GM23338 (cell line): ENCODE results near the gene SNRNP200.

Experiments used
- EZH2 ChIP-seq: fragments of 200-600 bp; sonication (generic); IDR thresholded peaks from one replicate; pipeline ENCODE4 v1.8.0; 2017; ENCODE audit warnings: antibody characterized with exemption, mild to moderate bottlenecking, low read depth; ENCODE audit not compliant: unreplicated experiment
- POLR2AphosphoS5 ChIP-seq: IDR thresholded peaks from 2 replicates; pipeline ENCODE4 v1.6.1; 2016; ENCODE audit warnings: antibody characterized with exemption, low read depth
- TF ChIP-seq, protein P1 (sequence below), 2 experiments: fragments of 200-600 bp in 1 of 2; sonication (generic) in 1 of 2; conservative IDR thresholded peaks; 2 replicates each; pipeline versions ENCODE4 v1.5.1 to v1.6.1; 2016 to 2017; ENCODE audit warnings: antibody characterized with exemption in 2 of 2, low read depth in 2 of 2, mild to moderate bottlenecking in 2 of 2, moderate library complexity in 1 of 2

DNA sequence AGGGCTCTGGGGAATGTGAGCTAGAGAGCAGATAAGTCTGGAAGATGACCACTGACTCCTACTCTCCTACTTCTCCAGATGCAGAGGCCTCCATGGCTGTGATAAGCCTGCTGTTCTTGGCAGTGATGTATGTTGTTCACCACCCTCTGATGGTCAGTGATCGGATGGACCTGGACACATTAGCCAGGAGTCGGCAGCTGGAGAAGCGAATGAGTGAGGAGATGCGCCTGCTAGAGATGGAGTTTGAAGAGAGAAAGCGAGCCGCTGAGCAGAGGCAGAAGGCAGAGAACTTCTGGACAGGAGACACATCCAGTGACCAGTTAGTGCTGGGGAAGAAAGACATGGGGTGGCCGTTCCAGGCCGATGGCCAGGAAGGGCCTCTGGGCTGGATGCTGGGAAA is 21.2 kb upstream of the SNRNP200 start:
- TF ChIP-seq, protein P1, sequence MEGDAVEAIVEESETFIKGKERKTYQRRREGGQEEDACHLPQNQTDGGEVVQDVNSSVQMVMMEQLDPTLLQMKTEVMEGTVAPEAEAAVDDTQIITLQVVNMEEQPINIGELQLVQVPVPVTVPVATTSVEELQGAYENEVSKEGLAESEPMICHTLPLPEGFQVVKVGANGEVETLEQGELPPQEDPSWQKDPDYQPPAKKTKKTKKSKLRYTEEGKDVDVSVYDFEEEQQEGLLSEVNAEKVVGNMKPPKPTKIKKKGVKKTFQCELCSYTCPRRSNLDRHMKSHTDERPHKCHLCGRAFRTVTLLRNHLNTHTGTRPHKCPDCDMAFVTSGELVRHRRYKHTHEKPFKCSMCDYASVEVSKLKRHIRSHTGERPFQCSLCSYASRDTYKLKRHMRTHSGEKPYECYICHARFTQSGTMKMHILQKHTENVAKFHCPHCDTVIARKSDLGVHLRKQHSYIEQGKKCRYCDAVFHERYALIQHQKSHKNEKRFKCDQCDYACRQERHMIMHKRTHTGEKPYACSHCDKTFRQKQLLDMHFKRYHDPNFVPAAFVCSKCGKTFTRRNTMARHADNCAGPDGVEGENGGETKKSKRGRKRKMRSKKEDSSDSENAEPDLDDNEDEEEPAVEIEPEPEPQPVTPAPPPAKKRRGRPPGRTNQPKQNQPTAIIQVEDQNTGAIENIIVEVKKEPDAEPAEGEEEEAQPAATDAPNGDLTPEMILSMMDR (conservative IDR thresholded peaks at IDR 0.05; ENCODE audit: low read depth in 2 of 2) = no peak
- TF ChIP-seq EZH2 (no peak), POLR2AphosphoS5 (no peak)
